HG02852 (cell line): Measurements from ENCODE around the gene LGALS9B.
"Not testable (repeated sequence)": the region's sequence is repeated elsewhere in the genome, so short reads cannot be mapped to it uniquely, and the experiment has no call there.

Experiments used
- ATAC-seq: cut with Tn5 transposase; IDR thresholded peaks from one replicate; pipeline ENCODE4 v1.9.1; 2021; ENCODE audit warnings: mild to moderate bottlenecking, moderate library complexity; ENCODE audit not compliant: unreplicated experiment

Gene LGALS9B

GRCh38 chr17:20467447-20467846, at the start of gene LGALS9B:
TSS of gene LGALS9B (minus strand) at chr17:20467539. CDS start at chr17:20467470, 69 bp downstream.
- peak; percentile 60 for ATAC-seq

- not testable (repeated sequence) for ATAC-seq
These were observed 49.6 kb upstream of the LGALS9B start for GRCh38 chr17:20516986-20517385.

- ATAC-seq, result not testable (repeated sequence)
These were observed 47.8 kb upstream of the LGALS9B start for GRCh38 chr17:20515099-20515498.

GRCh38 chr17:20513539-20513938, 46.2 kb upstream of the LGALS9B start:
- ATAC-seq, result not testable (repeated sequence)

- ATAC-seq, result not testable (repeated sequence)
These were observed 45.0 kb upstream of the LGALS9B start for GRCh38 chr17:20512378-20512777.

DNA sequence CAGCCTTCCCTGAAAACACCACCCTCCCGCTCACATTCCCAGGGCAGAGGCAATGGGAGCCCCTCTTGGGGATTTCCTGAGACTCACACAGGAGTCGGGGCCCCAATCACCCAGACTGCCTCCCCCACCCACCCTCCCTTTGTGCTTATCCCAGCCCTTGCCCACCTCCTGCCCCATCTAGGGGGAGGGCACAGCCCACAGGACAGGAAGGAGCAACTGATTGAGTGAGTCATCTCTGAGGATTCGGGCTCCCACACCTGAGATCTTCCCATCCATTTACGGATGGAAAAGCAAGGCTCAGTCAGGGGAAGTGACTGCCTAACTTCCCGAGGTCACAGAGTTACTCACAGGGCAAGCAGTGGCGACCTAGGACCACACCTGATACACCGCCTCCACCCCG, 44.4 kb upstream of the LGALS9B start:
- ATAC-seq, result not testable (repeated sequence)

DNA sequence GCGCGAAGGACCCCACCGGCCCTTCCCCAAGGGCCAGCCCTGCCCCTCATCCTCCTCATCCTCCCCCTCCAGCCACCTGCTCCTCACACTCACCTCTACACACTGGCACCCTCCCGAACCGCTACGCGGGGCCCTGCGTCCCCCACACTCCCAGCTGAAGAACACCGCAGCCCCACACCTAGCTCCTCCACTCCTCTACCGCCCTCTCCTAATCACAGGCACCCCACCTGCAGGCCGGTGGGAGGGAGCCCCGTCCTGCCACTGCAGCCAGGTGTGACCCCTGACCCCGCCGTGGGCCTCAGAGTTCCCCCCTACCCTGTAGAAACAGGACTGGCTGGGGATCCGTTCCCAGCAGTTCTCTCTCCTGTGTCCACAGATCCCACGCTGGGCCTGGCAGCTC, 38.0 kb upstream of the LGALS9B start:
- not testable (repeated sequence) for ATAC-seq

GRCh38 chr17:20504388-20505066, 37.2 kb upstream of the LGALS9B start:
- not testable (repeated sequence) for ATAC-seq

GRCh38 chr17:20501896-20502295, 34.6 kb upstream of the LGALS9B start:
- not testable (repeated sequence) for ATAC-seq

- not testable (repeated sequence) for ATAC-seq
These were observed 33.0 kb upstream of the LGALS9B start for GRCh38 chr17:20500346-20500745.

GRCh38 chr17:20495420-20495819, 28.1 kb upstream of the LGALS9B start:
- not testable (repeated sequence) for ATAC-seq

- not testable (repeated sequence) for ATAC-seq
These were observed 27.4 kb upstream of the LGALS9B start for GRCh38 chr17:20494735-20495134.

- not testable (repeated sequence) for ATAC-seq
These were observed 26.8 kb upstream of the LGALS9B start for GRCh38 chr17:20494147-20494546.

DNA sequence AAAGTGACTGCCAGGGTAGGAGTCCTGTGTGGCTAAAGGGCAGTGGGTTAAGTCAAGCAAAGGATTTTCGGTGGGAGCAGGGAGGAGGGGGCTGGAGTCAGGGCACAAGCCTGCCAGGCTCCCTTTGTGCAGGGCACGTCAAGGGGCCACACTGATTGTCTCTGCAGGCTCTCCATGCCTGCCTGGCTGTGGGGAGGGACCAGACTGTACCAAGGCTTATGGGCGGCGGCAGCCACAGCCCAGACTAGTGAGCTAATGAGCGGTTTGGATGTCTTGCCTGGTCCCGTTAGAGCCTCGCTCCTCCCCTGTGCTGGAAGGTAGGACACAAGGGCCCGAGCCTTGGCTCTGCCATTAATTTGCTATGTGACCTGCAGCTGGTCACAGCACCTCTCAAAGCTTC, 25.6 kb upstream of the LGALS9B start:
- ATAC-seq, result not testable (repeated sequence)

GRCh38 chr17:20492099-20492498, 24.8 kb upstream of the LGALS9B start:
- not testable (repeated sequence) for ATAC-seq

DNA sequence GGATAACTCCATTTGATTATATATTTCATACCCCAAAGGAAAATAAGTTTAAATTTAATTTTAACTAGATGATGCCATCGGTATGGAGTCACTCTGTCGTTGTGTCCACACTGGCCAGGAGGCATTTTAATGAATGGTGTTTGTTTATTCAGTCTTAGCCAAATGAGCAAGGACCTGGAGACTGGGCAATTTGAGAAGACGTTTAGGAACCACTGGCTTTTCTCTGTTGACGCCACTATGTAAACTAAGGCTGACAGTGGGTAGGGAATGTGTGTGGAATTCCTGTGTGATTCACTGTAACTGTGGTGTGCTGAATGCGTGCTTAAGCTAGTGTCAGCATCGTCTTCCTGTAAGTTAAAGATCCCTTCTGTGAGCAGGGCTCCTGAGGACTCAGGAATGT, 17.6 kb upstream of the LGALS9B start:
- ATAC-seq, result not testable (repeated sequence)

- not testable (repeated sequence) for ATAC-seq
These were observed 12.7 kb upstream of the LGALS9B start for GRCh38 chr17:20479889-20480591.

DNA sequence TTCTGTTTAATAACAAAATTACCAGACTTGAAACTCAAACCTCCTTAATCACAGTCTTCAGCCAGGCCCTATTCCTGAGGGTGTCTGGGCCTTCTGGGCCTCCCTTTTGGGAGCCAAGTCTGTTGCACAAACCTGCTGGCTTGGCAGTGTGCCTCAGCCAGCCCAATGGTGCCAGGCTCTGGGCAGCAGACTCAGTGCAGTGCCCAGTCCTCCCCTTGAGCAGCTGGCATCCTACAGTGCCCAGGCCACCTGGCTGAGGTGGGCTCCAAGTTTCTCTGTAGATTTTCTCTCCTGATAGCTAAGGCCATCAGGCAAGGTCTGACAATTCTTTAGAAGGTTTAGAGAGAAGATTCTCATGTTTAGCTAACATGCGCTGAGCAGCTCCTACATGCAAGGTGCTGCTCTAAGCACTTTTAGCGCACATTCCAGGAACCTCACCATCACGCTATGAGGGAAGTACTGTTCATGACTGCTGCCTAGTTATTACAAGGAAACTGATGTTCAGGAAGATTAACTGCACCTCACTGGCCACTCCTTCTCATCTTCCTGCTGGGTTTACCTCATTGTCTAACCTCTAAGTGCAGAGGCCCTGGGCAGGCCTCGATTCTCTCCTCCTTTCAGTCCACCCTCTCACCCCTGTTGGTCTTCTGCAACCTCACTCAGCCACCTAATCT, 10.2 kb upstream of the LGALS9B start:
- ATAC-seq, result not testable (repeated sequence)

- not testable (repeated sequence) for ATAC-seq
These were observed 7.9 kb upstream of the LGALS9B start for GRCh38 chr17:20475137-20475831.

- not testable (repeated sequence) for ATAC-seq
These were observed 6.7 kb upstream of the LGALS9B start for GRCh38 chr17:20474081-20474480.

GRCh38 chr17:20469946-20470345, 2.6 kb upstream of the LGALS9B start:
- not testable (repeated sequence) for ATAC-seq
